OCI-LY7 (cell line): ENCODE results near the gene SLC2A5.

Experiments used
- CTCF ChIP-seq: fragments of 200-600 bp; sonication (generic); conservative IDR thresholded peaks from 2 replicates; pipeline ENCODE4 v1.5.1; 2014; ENCODE audit warnings: mild to moderate bottlenecking, antibody characterized with exemption, low read length, moderate library complexity, mixed read lengths
- EZH2phosphoT487 ChIP-seq: fragments of 200-600 bp; sonication (generic); IDR thresholded peaks from 2 replicates; pipeline ENCODE4 v1.6.1; 2018; ENCODE audit warnings: low read depth, borderline replicate concordance, mild to moderate bottlenecking, mixed run types, antibody characterized with exemption, low read length, moderate library complexity, mixed read lengths

- no peak for TF ChIP-seq CTCF
- no peak for TF ChIP-seq EZH2phosphoT487
These were observed 6.6 kb downstream of the SLC2A5 start for GRCh38 chr1:9062846-9063245.
